A673 (cell line): ENCODE data around the gene TNS3. TPM values are rescaled to one million over a fixed set of nuclear protein-coding genes. Genes with fewer than 3 reads are reported as not detected.

Experiments used
- BruUV-seq: library from RNA; stranded (reverse); fragments of 400-500 nt; replicated peaks from 2 replicates; lab custom pipeline; 2021; lab: Mats Ljungman, UMichigan
- CTCF ChIA-PET: fragments of 300-600 bp; sonication (Branson Sonifier 250); formaldehyde crosslinking; loops from one replicate; lab custom pipeline; 2022; ENCODE audit warnings: antibody characterized with exemption; lab: Charles Lee
- POLR2A ChIA-PET: fragments of 300-600 bp; sonication (Branson Sonifier 250); formaldehyde crosslinking; loops from one replicate; lab custom pipeline; 2022; ENCODE audit warnings: antibody characterized with exemption; ENCODE audit not compliant: low non-redundant PET; lab: Charles Lee
- DNase-seq: peaks from one replicate; pipeline ENCODE4 v3.0.0-alpha.2; 2015; ENCODE audit warnings: low spot score
- H3K27ac ChIP-seq: fragments of 200-600 bp; sonication (generic); 2 replicates; pipeline ENCODE4 v1.5.1; 2016; ENCODE audit warnings: mixed run types, low read depth, mild to moderate bottlenecking, mixed read lengths, antibody characterized with exemption, low read length; ENCODE audit not compliant: poor library complexity, severe bottlenecking
- H3K27me3 ChIP-seq: fragments of 200-600 bp; sonication (generic); replicated peaks from 2 replicates; pipeline ENCODE4 v1.6.1; 2017; ENCODE audit warnings: mixed run types, low read depth, mild to moderate bottlenecking, mixed read lengths, antibody characterized with exemption, low read length; ENCODE audit not compliant: insufficient read depth, poor library complexity
- H3K36me3 ChIP-seq: fragments of 200-600 bp; sonication (generic); 2 replicates; pipeline ENCODE4 v1.6.1; 2016; ENCODE audit warnings: mixed run types, mild to moderate bottlenecking, mixed read lengths, antibody characterized with exemption, low read length; ENCODE audit not compliant: insufficient read depth, poor library complexity, severe bottlenecking
- H3K4me1 ChIP-seq: fragments of 200-600 bp; sonication (generic); 2 replicates; pipeline ENCODE4 v1.6.1; 2017; ENCODE audit warnings: mixed run types, mild to moderate bottlenecking, mixed read lengths, antibody characterized with exemption, low read length; ENCODE audit not compliant: insufficient read depth, poor library complexity, severe bottlenecking
- H3K4me3 ChIP-seq: fragments of 200-600 bp; sonication (generic); 2 replicates; pipeline ENCODE4 v1.5.1; 2016; ENCODE audit warnings: low read depth, mixed run types, mild to moderate bottlenecking, mixed read lengths, low read length; ENCODE audit not compliant: poor library complexity, severe bottlenecking
- H3K9me3 ChIP-seq: fragments of 200-600 bp; sonication (generic); 2 replicates; pipeline ENCODE4 v1.6.1; 2016; ENCODE audit warnings: mixed run types, low read depth, mild to moderate bottlenecking, mixed read lengths, antibody characterized with exemption, low read length; ENCODE audit not compliant: poor library complexity, severe bottlenecking
- CTCF ChIP-seq: fragments of 300-800, 200-600 bp; sonication (generic); conservative IDR thresholded peaks from 2 replicates; pipeline ENCODE4 v1.5.1; 2017; ENCODE audit warnings: low read depth, mild to moderate bottlenecking, antibody characterized with exemption, low read length, moderate library complexity, mixed read lengths
- EZH2 ChIP-seq: fragments of 200-600 bp; sonication (generic); IDR thresholded peaks from 2 replicates; pipeline ENCODE4 v1.6.1; 2017; ENCODE audit warnings: borderline replicate concordance, low read depth, mild to moderate bottlenecking, mixed read lengths, antibody characterized with exemption, low read length; ENCODE audit not compliant: poor library complexity, severe bottlenecking
- intact Hi-C: fragments of 100-400 bp; cut with micrococcal nuclease; formaldehyde crosslinking; loops from one replicate; pipeline ENCODE4 v1.10.0; 2022; ENCODE audit not compliant: unreplicated experiment
- total RNA-seq: library from RNA; stranded (reverse); gene quantifications from 2 replicates; pipeline ENCODE4 v1.2.3, GENCODE V29; 2021

The TNS3 gene
- total RNA-seq, 1 experiment from 2014 or later = not detected

- H3K27me3 ChIP-seq = no peaks in the 10 kb centered on the region
- ChIA-PET CTCF (no interaction called here), POLR2A (no interaction called here)
- TF ChIP-seq EZH2 (no peak), CTCF (no peak)
- H3K4me1 ChIP-seq = no peaks in the 10 kb centered on the region
- H3K27ac ChIP-seq = no peak overlapping the region
- no peaks in the 10 kb centered on the region for H3K36me3 ChIP-seq
- H3K4me3 ChIP-seq = no peak overlapping the region
- no peak for DNase-seq
- intact Hi-C loops = no loop called here
- H3K9me3 ChIP-seq = no peaks in the 10 kb centered on the region
- BruUV-seq = no TSS peak
Measured at GRCh38 chr7:47622586-47622945, 40.7 kb upstream of the TNS3 start.

- Histone ChIP-seq H3K36me3 (no peaks in the 10 kb centered on the region), H3K4me3 (no peak overlapping the region), H3K27ac (no peak overlapping the region), H3K27me3 (no peaks in the 10 kb centered on the region), H3K4me1 (no peaks in the 10 kb centered on the region), H3K9me3 (no peaks in the 10 kb centered on the region)
- TF ChIP-seq EZH2 (no peak), CTCF (no peak)
- intact Hi-C loops = no loop called here
- DNase-seq = no peak
- BruUV-seq = no TSS peak
- ChIA-PET CTCF (no interaction called here), POLR2A (no interaction called here)
Measured at GRCh38 chr7:47621979-47622561, 40.2 kb upstream of the TNS3 start.

DNA sequence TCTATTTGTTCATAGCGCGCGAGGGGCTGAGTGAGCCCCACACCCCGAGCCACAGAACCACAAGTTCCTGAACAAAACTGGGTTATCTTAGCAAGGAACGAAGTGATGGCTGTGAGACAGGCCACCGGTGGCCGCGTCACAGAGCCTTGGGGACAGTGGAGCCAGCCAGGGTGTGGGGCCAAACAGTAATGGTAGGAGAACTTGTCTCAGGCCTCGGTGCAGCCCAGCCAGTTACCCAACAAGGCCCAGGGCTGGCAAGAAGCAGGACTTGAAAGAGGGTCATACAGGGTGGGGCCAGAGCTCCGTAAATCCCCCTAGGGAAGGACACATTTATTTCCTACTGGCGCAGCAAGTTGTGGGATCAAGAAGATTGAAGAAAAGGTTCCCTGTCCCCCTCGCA is 39.4 kb upstream of the TNS3 start:
- TF ChIP-seq EZH2 = no peak
- no peak for TF ChIP-seq CTCF
- no TSS peak for BruUV-seq
- Histone ChIP-seq H3K36me3 (no peaks in the 10 kb centered on the region), H3K27me3 (no peaks in the 10 kb centered on the region), H3K9me3 (no peaks in the 10 kb centered on the region), H3K4me1 (no peaks in the 10 kb centered on the region), H3K27ac (no peak overlapping the region), H3K4me3 (no peak overlapping the region)
- ChIA-PET POLR2A (no interaction called here), CTCF (no interaction called here)
- intact Hi-C loops = no loop called here
- no peak for DNase-seq
